MCF 10A (cell line): ENCODE results near the gene GJC1. TPM values are rescaled to one million over a fixed set of nuclear protein-coding genes. Genes with fewer than 3 reads are reported as not detected.
"Not testable (repeated sequence)": the region's sequence is repeated elsewhere in the genome, so short reads cannot be mapped to it uniquely, and the experiment has no call there.

ENCODE experiments used
- BruUV-seq: library from RNA; stranded (reverse); fragments of 400-500 nt; replicated peaks from 2 replicates; lab custom pipeline; 2021; lab: Mats Ljungman, UMichigan
- CTCF ChIA-PET: fragments of 300-600 bp; sonication (Branson Sonifier 250); formaldehyde crosslinking; extraction: SDS; loops from one replicate; lab custom pipeline; 2021; ENCODE audit warnings: antibody characterized with exemption, inconsistent platforms; lab: Yijun Ruan, JAX
- POLR2A ChIA-PET: fragments of 300-600, 350-650 bp; sonication (Branson Sonifier 250); formaldehyde crosslinking; extraction: SDS; loops from one replicate; lab custom pipeline; 2020; ENCODE audit warnings: antibody characterized with exemption, inconsistent platforms; lab: Yijun Ruan, JAX
- DNase-seq: peaks from one replicate; pipeline ENCODE4 v3.0.0-alpha.2; 2018; ENCODE audit not compliant: unreplicated experiment
- H3K27ac Mint-ChIP-seq: one replicate; pipeline ENCODE4 v1.8.0; 2022; ENCODE audit warnings: mild to moderate bottlenecking, low read depth, mixed read lengths; ENCODE audit not compliant: unreplicated experiment
- H3K27me3 Mint-ChIP-seq: one replicate; pipeline ENCODE4 v1.8.0; 2022; ENCODE audit warnings: mixed read lengths; ENCODE audit not compliant: insufficient read depth, unreplicated experiment
- H3K36me3 Mint-ChIP-seq: one replicate; pipeline ENCODE4 v1.8.0; 2022; ENCODE audit warnings: mild to moderate bottlenecking, moderate library complexity, mixed read lengths; ENCODE audit not compliant: insufficient read depth, unreplicated experiment
- H3K4me1 Mint-ChIP-seq: one replicate; pipeline ENCODE4 v1.8.0; 2022; ENCODE audit warnings: mixed read lengths; ENCODE audit not compliant: insufficient read depth, unreplicated experiment
- H3K4me3 Mint-ChIP-seq: one replicate; pipeline ENCODE4 v1.8.0; 2022; ENCODE audit warnings: mild to moderate bottlenecking, moderate library complexity, mixed read lengths; ENCODE audit not compliant: unreplicated experiment
- H3K9me3 Mint-ChIP-seq: one replicate; pipeline ENCODE4 v1.8.0; 2022; ENCODE audit warnings: mixed read lengths; ENCODE audit not compliant: unreplicated experiment
- intact Hi-C: fragments of 100-400 bp; cut with micrococcal nuclease; formaldehyde crosslinking; loops from 2 replicates; pipeline ENCODE4 v1.14.1; 2022
- total RNA-seq: library from RNA; stranded (reverse); gene quantifications from 2 replicates; pipeline ENCODE4 v1.2.3, GENCODE V29; 2022
- TF ChIP-seq, protein P1 (sequence below): fragments of 200-600 bp; IDR thresholded peaks from one replicate; pipeline ENCODE4 v1.8.0; 2022; ENCODE audit warnings: antibody characterized with exemption, mild to moderate bottlenecking; ENCODE audit not compliant: unreplicated experiment

GJC1 gene
- total RNA-seq, 1 experiment from 2014 or later, result 6.9 TPM

DNA sequence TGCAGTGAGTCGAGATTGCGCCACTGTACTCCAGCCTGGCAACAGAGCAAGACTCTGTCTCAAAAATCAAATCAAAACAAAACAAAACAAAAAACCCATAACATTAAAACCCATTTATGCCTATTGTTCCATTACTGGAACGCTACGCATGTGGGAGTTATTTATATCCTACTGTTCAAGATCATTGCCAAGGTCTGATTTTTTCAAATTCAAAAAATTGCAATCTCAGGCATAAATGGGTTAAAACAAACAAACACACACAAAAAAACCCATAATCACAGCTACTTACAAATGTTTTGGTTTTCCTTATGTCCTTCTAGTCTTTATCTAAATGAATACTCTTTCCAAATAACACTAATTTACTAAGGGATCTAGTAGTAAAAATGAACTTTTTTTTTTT, 17.8 kb downstream of the GJC1 start:
- ChIA-PET POLR2A (interaction anchor here (0.7 kb wide), 1 partner anchor 35 kb away, joined by 5 read pairs; the partner anchor contains the start of gene HIGD1B), CTCF (interaction anchor here (0.6 kb wide), 1 partner anchor 32 kb away, joined by 4 read pairs; no protein-coding TSS in a partner anchor)
- Mint-ChIP-seq H3K27me3 (no peaks in the 10 kb centered on the region), H3K4me3 (no peak overlapping the region), H3K36me3 (no peaks in the 10 kb centered on the region), H3K27ac (no peak overlapping the region), H3K4me1 (peaks cover 6% of the 10 kb centered on the region), H3K9me3 (no peaks in the 10 kb centered on the region)
- BruUV-seq, result no TSS peak
- TF ChIP-seq, protein P1, sequence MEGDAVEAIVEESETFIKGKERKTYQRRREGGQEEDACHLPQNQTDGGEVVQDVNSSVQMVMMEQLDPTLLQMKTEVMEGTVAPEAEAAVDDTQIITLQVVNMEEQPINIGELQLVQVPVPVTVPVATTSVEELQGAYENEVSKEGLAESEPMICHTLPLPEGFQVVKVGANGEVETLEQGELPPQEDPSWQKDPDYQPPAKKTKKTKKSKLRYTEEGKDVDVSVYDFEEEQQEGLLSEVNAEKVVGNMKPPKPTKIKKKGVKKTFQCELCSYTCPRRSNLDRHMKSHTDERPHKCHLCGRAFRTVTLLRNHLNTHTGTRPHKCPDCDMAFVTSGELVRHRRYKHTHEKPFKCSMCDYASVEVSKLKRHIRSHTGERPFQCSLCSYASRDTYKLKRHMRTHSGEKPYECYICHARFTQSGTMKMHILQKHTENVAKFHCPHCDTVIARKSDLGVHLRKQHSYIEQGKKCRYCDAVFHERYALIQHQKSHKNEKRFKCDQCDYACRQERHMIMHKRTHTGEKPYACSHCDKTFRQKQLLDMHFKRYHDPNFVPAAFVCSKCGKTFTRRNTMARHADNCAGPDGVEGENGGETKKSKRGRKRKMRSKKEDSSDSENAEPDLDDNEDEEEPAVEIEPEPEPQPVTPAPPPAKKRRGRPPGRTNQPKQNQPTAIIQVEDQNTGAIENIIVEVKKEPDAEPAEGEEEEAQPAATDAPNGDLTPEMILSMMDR, result no peak
- DNase-seq, result no peak
- intact Hi-C loops, result no loop called here

DNA sequence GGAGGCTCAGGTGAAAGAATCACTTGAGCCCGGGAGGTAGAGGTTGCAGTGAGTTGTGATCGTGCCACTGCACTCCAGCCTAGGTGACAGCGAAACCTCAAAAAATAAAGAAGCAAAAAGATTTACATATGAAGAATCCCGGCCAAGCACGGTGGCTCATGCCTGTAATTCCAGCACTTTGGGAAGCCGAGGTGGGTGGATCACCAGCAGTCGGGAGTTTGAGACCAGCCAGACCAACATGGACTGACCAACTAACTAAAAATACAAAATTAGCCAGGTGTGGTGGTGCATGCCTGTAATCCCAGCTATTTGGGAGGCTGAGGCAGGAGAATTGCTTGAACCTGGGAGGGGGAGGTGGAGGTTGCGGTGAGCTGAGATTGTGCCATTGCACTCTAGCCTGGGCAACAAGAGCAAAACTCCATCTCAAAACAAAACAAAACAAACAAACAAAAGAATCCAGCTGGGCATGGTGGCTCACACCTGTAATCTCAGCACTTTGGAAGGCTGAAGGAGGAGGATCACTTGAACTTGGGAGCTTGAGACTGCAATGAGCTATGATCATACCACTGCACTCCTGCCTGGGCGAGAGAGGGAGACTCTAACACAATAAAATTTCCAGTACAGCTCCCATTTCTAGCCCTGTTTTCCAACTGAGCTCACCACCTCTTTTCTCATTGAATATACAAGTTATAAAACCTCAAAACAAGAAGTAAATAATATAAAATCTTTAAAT, 21.3 kb downstream of the GJC1 start:
- CTCF ChIA-PET, result interaction anchor here (0.6 to 1.3 kb wide), 3 partner anchors 8 to 344 kb away, joined by 3 to 4 read pairs (median 4); no protein-coding TSS in a partner anchor
- H3K4me1 Mint-ChIP-seq, H3K9me3 Mint-ChIP-seq, H3K27ac Mint-ChIP-seq, DNase-seq, H3K36me3 Mint-ChIP-seq, H3K27me3 Mint-ChIP-seq, BruUV-seq, intact Hi-C loops, H3K4me3 Mint-ChIP-seq, POLR2A ChIA-PET: not testable (repeated sequence)

DNA sequence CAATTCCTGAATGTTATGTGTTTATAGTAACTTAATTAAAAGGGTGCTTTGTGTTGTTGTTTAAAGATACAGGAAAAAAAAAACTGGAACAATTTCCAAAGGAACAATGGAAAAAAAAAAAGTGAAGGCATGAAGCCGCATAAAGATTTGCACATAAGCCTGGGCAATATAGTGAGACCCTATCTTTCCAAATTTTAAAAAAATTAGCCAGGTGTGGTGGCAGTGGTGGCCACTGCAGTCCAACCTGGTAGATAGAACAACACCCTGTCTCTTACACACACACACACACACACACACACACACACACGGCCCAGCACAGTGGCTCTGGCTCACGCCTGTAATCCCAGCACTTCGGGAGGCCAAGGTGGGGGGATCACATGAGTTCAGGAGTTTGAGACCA, 21.9 kb downstream of the GJC1 start:
- Mint-ChIP-seq H3K27me3 (no peaks in the 10 kb centered on the region), H3K27ac (no peak overlapping the region), H3K4me3 (no peak overlapping the region), H3K9me3 (no peaks in the 10 kb centered on the region), H3K4me1 (peaks cover 5% of the 10 kb centered on the region), H3K36me3 (peaks cover 5% of the 10 kb centered on the region)
- intact Hi-C loops, result no loop called here
- CTCF ChIA-PET, result interaction anchor here (0.6 kb wide), 2 partner anchors 9 to 27 kb away, joined by 4 read pairs; no protein-coding TSS in a partner anchor
- TF ChIP-seq, protein P1, result no peak
- BruUV-seq, result no TSS peak
- DNase-seq, result no peak
- POLR2A ChIA-PET, result no interaction called here

DNA sequence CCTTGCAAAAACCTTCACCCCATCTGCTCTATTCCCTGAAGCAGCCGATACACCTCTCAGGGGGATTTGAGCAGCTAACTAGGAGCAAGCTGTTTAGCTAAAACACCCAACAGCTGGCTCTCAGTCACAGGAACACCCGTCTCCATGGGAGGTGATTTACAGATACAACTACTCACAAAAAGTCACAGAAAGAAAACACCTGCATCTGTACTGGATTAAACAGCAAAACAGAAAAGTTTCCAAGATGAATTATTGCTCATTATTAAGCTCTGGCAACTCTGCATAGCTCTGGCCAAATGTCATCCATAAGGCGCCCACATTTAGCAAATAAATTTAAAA, 22.3 kb downstream of the GJC1 start:
- POLR2A ChIA-PET, result no interaction called here
- CTCF ChIA-PET, result interaction anchor here (0.5 to 0.6 kb wide), 2 partner anchors 27 to 32 kb away, joined by 3 to 4 read pairs; no protein-coding TSS in a partner anchor
- Mint-ChIP-seq H3K9me3 (no peaks in the 10 kb centered on the region), H3K27ac (no peak overlapping the region), H3K4me1 (peaks cover 2% of the 10 kb centered on the region), H3K4me3 (no peak overlapping the region), H3K27me3 (no peaks in the 10 kb centered on the region), H3K36me3 (peaks cover 5% of the 10 kb centered on the region)
- BruUV-seq, result no TSS peak
- intact Hi-C loops, result no loop called here
- DNase-seq, result no peak
- TF ChIP-seq, protein P1, result no peak
